ENCODE data around the gene AGBL4. TPM values are rescaled to one million over a fixed set of nuclear protein-coding genes. Genes with fewer than 3 reads are reported as not detected.

The AGBL4 gene
- total RNA-seq, 4 donors from 2014 or later: 0.44 to 1.5 (median 1.2) TPM; not detected in 1

DNA sequence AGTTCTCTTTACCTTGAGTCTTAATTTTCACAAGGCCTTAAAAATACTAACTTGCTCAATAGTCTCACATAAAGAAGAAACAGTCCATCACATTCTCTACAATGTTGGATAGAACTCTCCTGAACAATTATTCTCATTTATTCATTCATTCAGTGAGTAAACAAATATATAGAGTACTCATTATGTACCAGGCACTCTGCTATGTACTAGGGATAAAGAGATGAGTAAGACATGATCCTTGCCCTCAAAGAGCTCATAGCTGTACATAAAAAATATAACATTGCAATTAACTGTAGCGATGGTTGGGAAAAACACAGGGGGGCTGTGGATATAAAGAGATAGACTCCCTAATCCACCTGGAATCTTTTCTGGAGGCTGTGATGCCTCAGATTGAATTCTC is 660.1 kb downstream of the AGBL4 start:
- WGBS, 2 donors: 63 to 68% methylated on average over 1 of the region's 1 CpG
- H3K36me3 ChIP-seq: no peaks in the 10 kb centered on the region
- DNase-seq (ENCODE audit: low spot score in 2 of 2): no peak
- H3K4me3 ChIP-seq: no peak overlapping the region
- no peak overlapping the region for H3K27ac ChIP-seq
- no peaks in the 10 kb centered on the region for H3K27me3 ChIP-seq
- TF ChIP-seq, protein P1, sequence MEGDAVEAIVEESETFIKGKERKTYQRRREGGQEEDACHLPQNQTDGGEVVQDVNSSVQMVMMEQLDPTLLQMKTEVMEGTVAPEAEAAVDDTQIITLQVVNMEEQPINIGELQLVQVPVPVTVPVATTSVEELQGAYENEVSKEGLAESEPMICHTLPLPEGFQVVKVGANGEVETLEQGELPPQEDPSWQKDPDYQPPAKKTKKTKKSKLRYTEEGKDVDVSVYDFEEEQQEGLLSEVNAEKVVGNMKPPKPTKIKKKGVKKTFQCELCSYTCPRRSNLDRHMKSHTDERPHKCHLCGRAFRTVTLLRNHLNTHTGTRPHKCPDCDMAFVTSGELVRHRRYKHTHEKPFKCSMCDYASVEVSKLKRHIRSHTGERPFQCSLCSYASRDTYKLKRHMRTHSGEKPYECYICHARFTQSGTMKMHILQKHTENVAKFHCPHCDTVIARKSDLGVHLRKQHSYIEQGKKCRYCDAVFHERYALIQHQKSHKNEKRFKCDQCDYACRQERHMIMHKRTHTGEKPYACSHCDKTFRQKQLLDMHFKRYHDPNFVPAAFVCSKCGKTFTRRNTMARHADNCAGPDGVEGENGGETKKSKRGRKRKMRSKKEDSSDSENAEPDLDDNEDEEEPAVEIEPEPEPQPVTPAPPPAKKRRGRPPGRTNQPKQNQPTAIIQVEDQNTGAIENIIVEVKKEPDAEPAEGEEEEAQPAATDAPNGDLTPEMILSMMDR (IDR thresholded peaks at IDR 0.05): no peak
- TF ChIP-seq EP300 (IDR thresholded peaks at IDR 0.05) (no peak), POLR2A (IDR thresholded peaks at IDR 0.05) (no peak)
- H3K9me3 ChIP-seq: no peaks in the 10 kb centered on the region
- H3K4me1 ChIP-seq: no peaks in the 10 kb centered on the region

DNA sequence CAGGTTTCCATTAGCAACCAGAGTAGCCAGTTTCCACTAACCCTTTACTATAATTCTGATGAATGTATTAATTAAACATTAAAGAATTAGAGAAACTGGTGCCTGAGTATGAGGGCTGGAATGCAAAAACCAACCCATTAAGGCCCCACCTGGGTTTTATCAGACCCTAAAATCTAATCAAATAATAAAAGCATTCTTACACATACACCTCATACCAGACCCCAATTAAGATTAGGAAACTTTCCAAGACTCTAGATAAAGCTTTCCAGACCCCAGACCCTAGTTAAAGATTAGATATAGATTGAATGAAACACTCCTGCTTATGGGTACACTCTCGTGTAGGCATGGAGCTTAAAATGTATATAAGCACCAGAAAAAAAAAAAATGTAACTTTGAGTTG is 665.7 kb downstream of the AGBL4 start:
- Histone ChIP-seq H3K4me1 (no peaks in the 10 kb centered on the region), H3K9me3 (no peaks in the 10 kb centered on the region), H3K36me3 (no peaks in the 10 kb centered on the region), H3K27me3 (no peaks in the 10 kb centered on the region), H3K4me3 (no peak overlapping the region), H3K27ac (no peak overlapping the region)
- TF ChIP-seq, protein P1 (IDR thresholded peaks at IDR 0.05): no peak
- no peak for TF ChIP-seq POLR2A (IDR thresholded peaks at IDR 0.05)
- TF ChIP-seq EP300 (IDR thresholded peaks at IDR 0.05): no peak
- no peak for DNase-seq (ENCODE audit: low spot score in 2 of 2)
- WGBS, 2 donors: 58 to 67% methylated on average over 1 of the region's 1 CpG

DNA sequence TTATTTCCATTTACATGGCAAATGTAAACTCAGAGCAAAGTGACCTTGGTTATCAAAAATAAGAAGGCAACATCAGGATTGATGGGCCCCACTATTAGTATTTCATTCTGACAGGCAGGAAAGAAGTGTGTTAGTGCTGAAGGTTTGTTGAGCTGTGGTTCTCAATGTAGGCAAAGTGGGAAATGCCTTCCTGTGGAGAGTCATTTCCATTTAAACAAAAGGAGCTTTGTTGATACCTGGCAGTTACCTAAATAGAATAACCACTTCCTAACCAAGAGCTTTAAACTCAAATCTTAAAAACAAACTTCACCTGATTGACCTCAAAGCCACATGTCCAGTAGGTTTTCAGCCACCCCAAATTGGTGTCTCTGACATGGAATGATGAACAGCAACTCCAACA is 667.2 kb downstream of the AGBL4 start:
- H3K27me3 ChIP-seq: no peaks in the 10 kb centered on the region
- TF ChIP-seq, protein P1 (IDR thresholded peaks at IDR 0.05): no peak
- no peak for TF ChIP-seq EP300 (IDR thresholded peaks at IDR 0.05)
- TF ChIP-seq POLR2A (IDR thresholded peaks at IDR 0.05): no peak

DNA sequence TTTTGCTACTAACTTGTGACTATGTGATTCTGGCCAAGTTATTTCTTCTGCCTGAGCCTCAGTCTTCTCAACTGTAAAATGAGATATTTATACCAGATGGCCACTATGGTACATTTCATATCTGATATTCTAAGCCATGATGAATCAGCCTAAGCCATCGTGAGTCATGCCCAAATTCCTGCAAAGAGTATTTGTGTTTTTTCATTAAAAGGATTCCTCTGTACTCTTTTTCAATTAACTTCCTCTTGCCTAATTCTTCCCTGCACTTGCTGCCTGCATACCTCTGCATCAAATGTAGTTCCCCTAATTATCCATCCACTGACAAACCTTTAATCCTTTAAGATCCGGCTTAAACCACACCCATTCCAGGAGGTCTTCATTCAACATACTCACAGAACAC is 672.0 kb downstream of the AGBL4 start:
- WGBS, 2 donors: 51 to 65% methylated on average over 2 of the region's 2 CpGs

More for the DNA sequence above, 667.2 kb downstream of the AGBL4 start:
- Histone ChIP-seq H3K4me3 (no peak overlapping the region), H3K9me3 (no peaks in the 10 kb centered on the region), H3K27ac (no peak overlapping the region), H3K4me1 (no peaks in the 10 kb centered on the region), H3K36me3 (no peaks in the 10 kb centered on the region)
- no peak for DNase-seq (ENCODE audit: low spot score in 2 of 2)

DNA sequence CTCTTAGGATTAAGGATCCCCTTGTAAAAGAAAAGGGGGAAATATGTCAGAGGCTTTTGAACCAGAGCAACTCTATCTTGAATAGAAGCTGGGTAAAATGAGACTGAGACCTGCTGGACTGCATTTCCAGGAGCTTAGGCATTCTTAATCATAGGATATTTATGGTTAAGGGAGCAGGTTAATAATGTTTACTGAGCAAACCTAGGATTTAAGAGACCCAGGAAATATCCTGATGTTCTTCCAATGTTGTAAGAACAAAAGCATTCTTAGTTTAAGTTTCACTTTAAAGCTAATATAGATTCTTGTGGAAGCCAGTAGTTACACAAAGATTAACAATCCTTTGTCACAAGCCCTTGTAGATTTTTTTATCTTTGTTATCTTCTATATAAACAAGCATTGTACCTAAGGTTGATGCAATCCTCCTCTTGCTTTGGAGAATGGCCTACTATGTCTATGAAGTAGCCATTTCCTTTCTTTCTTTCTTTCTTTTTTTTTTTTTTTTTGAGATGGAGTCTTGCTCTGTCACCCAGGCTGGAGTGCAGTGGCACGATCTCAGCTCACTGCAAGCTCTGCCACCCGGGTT is 676.9 kb downstream of the AGBL4 start:
- H3K4me1 ChIP-seq: no peaks in the 10 kb centered on the region
- no peaks in the 10 kb centered on the region for H3K36me3 ChIP-seq
- H3K27me3 ChIP-seq: no peaks in the 10 kb centered on the region
- 73 to 83% methylated on average over 2 of the region's 2 CpGs for WGBS, 2 donors
- H3K4me3 ChIP-seq: no peak overlapping the region
- TF ChIP-seq EP300 (IDR thresholded peaks at IDR 0.05): no peak
- TF ChIP-seq, protein P1 (IDR thresholded peaks at IDR 0.05): no peak
- DNase-seq (ENCODE audit: low spot score in 2 of 2): no peak
- no peaks in the 10 kb centered on the region for H3K9me3 ChIP-seq
- H3K27ac ChIP-seq: no peak overlapping the region

More for the DNA sequence above, 672.0 kb downstream of the AGBL4 start:
- Histone ChIP-seq H3K4me3 (no peak overlapping the region), H3K9me3 (no peaks in the 10 kb centered on the region), H3K4me1 (no peaks in the 10 kb centered on the region), H3K36me3 (no peaks in the 10 kb centered on the region), H3K27ac (no peak overlapping the region), H3K27me3 (no peaks in the 10 kb centered on the region)
- TF ChIP-seq POLR2A (IDR thresholded peaks at IDR 0.05): no peak
- TF ChIP-seq, protein P1 (IDR thresholded peaks at IDR 0.05): no peak
- TF ChIP-seq EP300 (IDR thresholded peaks at IDR 0.05): no peak
- no peak for DNase-seq (ENCODE audit: low spot score in 2 of 2)
